HG02798 (cell line): ENCODE data around the gene C17orf78.
"Not testable (repeated sequence)": the region's sequence is repeated elsewhere in the genome, so short reads cannot be mapped to it uniquely, and the experiment has no call there.

ENCODE experiments used
- ATAC-seq: cut with Tn5 transposase; IDR thresholded peaks from one replicate; pipeline ENCODE4 v1.9.1; 2021; ENCODE audit warnings: mild to moderate bottlenecking; ENCODE audit not compliant: unreplicated experiment, poor library complexity

C17orf78 gene

GRCh38 chr17:37430051-37430627, 54.4 kb downstream of the C17orf78 start:
- peak; percentile 38 for ATAC-seq

DNA sequence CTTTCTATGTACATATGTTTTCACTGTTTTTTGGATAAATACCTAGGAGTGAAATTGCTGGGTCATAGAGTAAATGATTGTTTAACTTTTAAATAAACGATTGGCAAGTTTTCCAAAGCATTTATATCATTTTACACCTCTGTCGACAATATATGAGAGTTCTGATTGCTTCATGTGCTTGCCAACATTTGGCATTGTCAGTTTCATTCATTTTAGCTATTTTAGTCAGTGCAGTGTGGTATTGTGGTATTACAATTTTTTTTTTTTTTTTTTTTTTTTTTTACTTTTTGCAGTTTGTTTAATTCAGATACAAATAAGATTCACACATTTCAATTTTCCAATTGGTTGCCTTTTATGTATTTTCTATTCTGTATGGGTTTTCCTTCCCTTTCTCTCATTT, 56.9 kb downstream of the C17orf78 start:
- no peak for ATAC-seq

DNA sequence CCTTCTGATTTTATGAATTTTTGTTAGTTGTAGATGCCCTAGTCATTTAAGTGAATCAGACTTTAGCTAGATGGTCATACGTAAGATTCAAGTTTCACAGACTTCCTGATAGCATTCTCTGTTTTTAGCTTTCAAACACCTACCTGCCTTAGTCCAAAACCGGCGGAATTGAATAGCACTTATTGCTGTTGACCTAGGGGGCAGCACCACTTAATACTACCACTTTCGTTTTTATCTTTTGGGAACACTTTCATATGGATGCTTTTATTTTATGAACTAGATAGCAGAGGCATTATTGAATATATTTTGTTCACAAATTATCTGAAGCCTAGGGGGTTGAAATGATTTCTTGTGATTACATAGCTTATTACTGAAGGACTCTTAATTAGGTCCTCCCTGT, 62.4 kb downstream of the C17orf78 start:
- no peak for ATAC-seq

DNA sequence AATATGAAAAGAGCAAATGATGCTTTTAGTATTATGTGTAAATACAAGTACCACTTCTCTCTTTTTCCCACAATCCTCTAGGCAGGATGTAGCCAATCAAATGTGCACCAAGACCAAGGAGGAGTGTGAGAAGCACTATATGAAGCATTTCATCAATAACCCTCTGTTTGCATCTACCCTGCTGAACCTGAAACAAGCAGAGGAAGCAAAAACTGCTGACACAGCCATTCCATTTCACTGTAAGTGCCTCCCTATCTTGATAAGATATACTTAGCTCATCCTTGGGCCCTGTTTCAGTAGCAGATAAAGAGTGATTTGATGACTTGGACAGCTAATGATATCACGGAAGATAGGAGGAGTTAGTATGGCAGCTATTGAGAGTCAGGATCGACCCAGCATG, 64.6 kb downstream of the C17orf78 start:
- ATAC-seq, result no peak

GRCh38 chr17:37441369-37442014, 65.7 kb downstream of the C17orf78 start:
- not testable (repeated sequence) for ATAC-seq
